NCI-H748 (cell line): ENCODE measurements around the gene FMOD.
"Not testable (repeated sequence)": the region's sequence is repeated elsewhere in the genome, so short reads cannot be mapped to it uniquely, and the experiment has no call there.

Source experiments
- DNase-seq: peaks from one replicate; lab custom pipeline; 2025; ENCODE audit not compliant: unreplicated experiment; lab: John Stamatoyannopoulos, UW

The FMOD gene

GRCh38 chr1:203306965-203307541 lies 43.9 kb downstream of the FMOD start:
- peak; percentile 32 for DNase-seq

GRCh38 chr1:203306089-203306964 lies 44.6 kb downstream of the FMOD start:
- peak; percentile 82 for DNase-seq

- DNase-seq = peak; percentile 38
Observed at GRCh38 chr1:203305809-203306088, 45.2 kb downstream of the FMOD start.

- DNase-seq = peak; percentile 88
Observed at GRCh38 chr1:203304919-203305808, 45.8 kb downstream of the FMOD start, which contains the start of gene BTG2. TSS of gene BTG2 (plus strand) at chr1:203305519. CDS start at chr1:203305607, 88 bp downstream.

GRCh38 chr1:203304391-203304918 lies 46.5 kb downstream of the FMOD start:
- no peak for DNase-seq

- no peak for DNase-seq
Observed at GRCh38 chr1:203302894-203303293, 48.0 kb downstream of the FMOD start.

GRCh38 chr1:203302456-203302855 lies 48.5 kb downstream of the FMOD start:
- DNase-seq = no peak

GRCh38 chr1:203301331-203301668 lies 49.6 kb downstream of the FMOD start:
- DNase-seq = no peak

GRCh38 chr1:203300441-203301330 lies 50.2 kb downstream of the FMOD start:
- no peak for DNase-seq

- not testable (repeated sequence) for DNase-seq
Observed at GRCh38 chr1:203299719-203300429, 51.0 kb downstream of the FMOD start.

- DNase-seq = no peak
Observed at GRCh38 chr1:203299169-203299568, 51.8 kb downstream of the FMOD start.

- no peak for DNase-seq
Observed at GRCh38 chr1:203296460-203297073, 54.4 kb downstream of the FMOD start.

GRCh38 chr1:203295796-203296195 lies 55.1 kb downstream of the FMOD start:
- no peak for DNase-seq

GRCh38 chr1:203291201-203292096 lies 59.5 kb downstream of the FMOD start:
- DNase-seq = peak; percentile 88
